CD4-positive, alpha-beta T cell treated with Interleukin-1 beta for 1 hour (primary cell): ENCODE results near the gene MMRN1.

Experiments used
- DNase-seq, 2 donors: peaks; one replicate each; pipeline ENCODE4 v3.0.0-alpha.2; 2020 to 2022

Gene MMRN1, protein sequence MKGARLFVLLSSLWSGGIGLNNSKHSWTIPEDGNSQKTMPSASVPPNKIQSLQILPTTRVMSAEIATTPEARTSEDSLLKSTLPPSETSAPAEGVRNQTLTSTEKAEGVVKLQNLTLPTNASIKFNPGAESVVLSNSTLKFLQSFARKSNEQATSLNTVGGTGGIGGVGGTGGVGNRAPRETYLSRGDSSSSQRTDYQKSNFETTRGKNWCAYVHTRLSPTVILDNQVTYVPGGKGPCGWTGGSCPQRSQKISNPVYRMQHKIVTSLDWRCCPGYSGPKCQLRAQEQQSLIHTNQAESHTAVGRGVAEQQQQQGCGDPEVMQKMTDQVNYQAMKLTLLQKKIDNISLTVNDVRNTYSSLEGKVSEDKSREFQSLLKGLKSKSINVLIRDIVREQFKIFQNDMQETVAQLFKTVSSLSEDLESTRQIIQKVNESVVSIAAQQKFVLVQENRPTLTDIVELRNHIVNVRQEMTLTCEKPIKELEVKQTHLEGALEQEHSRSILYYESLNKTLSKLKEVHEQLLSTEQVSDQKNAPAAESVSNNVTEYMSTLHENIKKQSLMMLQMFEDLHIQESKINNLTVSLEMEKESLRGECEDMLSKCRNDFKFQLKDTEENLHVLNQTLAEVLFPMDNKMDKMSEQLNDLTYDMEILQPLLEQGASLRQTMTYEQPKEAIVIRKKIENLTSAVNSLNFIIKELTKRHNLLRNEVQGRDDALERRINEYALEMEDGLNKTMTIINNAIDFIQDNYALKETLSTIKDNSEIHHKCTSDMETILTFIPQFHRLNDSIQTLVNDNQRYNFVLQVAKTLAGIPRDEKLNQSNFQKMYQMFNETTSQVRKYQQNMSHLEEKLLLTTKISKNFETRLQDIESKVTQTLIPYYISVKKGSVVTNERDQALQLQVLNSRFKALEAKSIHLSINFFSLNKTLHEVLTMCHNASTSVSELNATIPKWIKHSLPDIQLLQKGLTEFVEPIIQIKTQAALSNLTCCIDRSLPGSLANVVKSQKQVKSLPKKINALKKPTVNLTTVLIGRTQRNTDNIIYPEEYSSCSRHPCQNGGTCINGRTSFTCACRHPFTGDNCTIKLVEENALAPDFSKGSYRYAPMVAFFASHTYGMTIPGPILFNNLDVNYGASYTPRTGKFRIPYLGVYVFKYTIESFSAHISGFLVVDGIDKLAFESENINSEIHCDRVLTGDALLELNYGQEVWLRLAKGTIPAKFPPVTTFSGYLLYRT

DNA sequence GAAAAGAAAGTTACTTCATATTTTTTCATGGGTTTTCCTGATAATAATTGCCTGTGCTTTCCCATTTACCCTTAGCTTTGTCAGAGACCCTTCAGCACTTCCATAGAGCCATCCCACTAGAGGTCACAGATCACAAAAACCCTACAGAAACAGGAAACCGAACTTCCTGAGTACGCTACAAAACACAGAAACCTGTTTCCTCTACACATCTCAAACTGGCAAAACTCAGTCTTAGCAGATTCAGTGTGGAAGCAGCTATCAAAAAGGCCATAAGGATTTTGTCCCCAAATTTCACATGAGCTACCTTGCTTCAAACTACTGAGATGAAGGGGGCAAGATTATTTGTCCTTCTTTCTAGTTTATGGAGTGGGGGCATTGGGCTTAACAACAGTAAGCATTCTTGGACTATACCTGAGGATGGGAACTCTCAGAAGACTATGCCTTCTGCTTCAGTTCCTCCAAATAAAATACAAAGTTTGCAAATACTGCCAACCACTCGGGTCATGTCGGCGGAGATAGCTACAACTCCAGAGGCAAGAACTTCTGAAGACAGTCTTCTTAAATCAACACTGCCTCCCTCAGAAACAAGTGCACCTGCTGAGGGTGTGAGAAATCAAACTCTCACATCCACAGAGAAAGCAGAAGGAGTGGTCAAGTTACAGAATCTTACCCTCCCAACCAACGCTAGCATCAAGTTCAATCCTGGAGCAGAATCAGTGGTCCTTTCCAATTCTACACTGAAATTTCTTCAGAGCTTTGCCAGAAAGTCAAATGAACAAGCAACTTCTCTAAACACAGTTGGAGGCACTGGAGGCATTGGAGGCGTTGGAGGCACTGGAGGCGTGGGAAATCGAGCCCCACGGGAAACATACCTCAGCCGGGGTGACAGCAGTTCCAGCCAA lies at the start of gene MMRN1:
MMRN1 (plus strand) TSS at position 206 of the 902 bp plus-strand sequence; CDS start at position 324, 118 bp downstream.
- DNase-seq: peak in 1 of 2 donors; percentile 22

DNA sequence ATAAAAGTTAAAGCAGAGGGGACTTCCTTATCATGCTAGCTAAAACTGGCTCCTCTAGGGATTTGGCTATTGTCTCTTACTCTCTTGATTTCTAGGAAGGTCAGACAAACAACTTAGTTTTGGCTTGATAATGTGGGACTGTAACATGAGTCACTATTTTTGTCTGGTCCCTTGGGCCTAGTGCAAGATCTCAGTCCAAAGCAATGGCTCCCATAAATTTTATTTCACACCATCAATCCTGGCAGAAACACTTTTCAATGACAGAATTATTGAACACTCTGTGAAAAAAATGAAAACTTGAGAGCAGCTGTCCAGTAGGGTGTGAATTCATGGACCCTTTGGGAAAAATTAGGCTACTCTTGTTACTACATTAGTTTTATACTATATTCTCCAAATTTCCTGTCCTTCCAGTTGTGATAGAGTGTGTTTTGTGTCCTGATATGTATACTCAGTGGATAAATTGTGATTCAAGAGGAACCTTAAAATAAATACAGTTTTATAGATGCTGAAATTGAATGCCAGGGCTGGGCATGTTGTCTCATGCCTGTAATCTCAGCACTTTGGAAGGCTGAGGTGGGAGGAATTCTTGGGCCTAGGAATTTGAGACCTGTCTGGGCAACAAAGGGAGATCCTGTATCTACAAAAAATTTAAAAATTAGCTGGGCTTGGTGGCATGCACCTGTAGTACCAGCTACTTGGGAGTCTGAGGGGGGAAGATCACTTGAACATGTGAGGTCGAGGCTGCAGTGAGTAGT lies 46.9 kb upstream of the MMRN1 start:
- no peak for DNase-seq

DNA sequence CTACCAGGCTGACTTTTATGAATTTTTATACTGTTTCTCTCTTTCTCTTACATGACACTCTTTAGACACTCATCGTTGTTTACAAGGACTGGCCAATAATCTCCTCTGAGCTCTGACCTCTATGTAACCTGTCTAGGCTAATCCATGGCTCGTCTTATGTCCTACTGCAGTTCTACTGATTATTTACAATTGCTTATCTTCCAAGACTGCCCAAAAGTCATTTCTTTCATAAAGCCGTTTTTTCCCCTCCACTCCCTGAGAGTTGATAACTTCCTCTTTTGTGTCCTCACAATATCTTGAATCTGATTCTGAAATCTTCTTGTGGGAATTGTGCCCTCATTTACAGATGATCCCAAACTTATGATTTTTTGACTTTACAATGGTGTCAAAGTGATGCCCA lies 39.4 kb upstream of the MMRN1 start:
- no peak for DNase-seq

DNA sequence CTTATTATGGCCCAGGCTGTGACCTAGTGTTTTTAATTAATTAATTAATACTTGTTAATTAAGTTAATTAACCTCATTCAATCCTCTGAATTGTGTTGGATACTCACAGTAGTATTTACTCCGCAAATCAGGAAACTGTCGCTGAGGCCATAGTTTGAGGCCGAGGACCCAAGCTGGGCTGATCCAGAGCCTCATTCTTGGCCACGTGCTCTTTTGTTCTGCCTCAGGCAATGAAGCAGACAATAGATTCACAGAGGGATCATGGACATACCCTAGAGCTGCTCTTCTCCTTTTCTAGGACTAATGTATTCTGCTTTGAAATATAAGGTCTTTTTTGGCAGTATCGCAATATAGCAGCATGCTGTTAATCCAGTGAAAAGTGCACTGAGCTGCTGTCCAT lies 33.7 kb upstream of the MMRN1 start:
- no peak for DNase-seq

DNA sequence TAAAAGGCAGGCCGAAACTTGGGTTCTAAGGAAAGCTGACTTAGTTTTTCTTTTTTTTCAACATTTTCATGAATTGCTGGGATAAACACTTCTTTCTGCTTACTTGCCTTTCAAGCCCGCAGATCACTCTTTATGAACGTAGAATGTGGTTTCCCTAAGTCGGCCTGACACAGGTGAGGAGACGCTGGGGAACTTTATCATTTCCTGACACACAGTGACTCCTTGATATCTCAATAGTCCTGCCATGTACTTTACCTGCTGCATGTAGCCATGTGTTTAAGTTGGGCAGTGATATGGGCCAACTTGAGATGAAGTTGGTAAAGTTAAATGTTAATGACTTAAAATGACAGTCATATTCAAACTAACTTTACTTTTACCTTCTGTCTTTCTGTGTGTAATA lies 31.1 kb upstream of the MMRN1 start:
- no peak for DNase-seq

DNA sequence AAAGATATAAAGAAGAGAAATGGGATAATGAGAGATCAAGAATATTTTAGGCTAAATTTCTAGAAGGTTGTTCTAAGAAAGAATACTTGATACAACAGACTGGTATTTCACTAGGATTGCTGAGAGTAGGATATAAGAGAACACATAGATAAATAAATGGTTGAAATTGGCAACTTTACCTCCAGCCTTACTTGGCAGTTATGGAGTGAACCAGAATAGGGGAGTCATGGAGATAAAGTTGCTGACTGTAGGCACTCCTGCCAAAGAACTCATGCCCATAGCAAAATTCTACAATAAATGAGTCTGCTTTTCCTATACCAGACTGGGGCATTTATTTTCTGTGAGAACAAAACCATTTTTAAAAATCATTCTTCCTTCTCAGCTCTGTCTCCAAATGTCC lies 26.4 kb upstream of the MMRN1 start:
- DNase-seq: no peak

DNA sequence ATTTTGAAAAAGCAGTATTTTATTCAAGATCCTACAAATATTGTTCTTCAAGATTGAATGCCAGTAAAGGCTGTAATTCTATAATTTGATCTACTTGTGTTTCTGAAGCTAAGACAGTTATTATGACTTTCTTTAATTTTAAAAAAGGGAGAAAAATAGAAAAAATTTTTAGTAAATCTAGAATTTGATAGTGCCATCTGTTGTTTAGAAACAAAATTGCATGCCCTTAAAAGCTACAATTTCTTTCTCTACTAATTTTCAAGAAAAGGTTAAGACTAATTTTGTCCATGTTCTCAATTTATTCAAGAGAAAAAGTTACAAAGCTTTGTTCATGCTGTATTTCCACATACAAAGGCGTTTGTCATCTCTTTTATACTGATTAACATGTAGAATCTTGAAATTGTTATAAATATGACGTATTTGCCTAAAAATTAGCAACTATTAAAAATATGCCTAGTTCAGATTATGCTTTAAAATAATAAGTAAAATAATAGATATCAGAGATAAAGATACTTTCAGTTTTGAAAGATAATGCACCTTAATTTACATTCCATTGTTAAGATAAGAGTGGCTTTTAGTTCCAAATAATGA lies 25.6 kb upstream of the MMRN1 start:
- DNase-seq: no peak

DNA sequence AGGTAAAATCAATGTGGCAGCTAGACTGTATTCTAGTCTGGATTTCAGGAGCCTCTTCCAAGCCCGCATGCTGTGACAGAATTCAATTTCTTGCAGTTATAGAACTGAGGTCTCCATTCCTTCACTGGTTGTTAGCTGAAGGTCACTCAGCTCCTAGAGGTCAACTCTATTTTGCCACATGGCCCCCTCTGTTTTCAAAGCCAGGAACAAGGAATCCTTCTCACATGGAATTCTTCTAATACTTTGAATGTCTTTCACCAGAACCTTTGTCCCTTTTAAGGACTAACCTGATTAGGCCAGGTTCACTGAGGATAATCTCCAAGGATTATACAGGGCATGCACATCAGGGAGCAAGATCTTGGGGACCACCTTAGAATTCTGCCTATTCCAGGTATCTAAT lies 23.4 kb upstream of the MMRN1 start:
- DNase-seq: no peak

DNA sequence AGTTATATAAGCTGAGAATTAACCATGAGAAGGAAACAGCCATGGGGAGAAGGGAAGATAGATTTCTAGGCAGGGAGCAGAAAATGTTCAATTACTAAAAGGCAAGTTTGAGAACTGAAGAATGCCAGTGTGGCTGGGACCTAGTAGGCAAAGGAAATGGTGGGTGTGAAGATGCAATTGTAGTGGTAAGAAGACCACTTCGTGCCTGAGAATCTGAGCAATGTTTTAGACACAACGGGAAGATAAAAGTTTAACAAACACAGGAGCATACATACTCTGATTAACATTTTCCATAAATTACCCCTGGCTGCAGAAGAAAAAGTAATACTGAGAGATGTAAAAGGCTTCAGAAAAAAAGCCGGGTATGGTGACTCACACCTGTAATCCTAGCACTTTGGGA lies 18.1 kb upstream of the MMRN1 start:
- no peak for DNase-seq

DNA sequence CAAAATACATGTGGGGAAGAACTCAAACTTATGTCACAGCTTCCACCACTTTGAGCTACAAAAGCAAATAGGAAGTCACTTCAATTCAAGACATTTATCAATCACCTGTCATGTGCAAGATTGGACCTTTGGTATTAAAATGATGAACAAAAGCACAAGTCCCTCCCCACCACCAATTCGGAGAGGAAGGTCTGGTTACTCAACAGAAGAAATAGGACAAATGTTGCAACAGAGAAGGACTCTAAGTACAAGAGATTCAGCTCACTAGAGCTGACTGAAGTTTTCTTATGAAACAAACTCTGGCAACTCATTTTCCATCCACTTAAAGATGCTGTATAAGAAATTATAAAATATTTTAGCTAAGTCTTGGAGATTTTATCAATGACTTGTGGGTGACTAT lies 16.0 kb upstream of the MMRN1 start:
- no peak for DNase-seq

DNA sequence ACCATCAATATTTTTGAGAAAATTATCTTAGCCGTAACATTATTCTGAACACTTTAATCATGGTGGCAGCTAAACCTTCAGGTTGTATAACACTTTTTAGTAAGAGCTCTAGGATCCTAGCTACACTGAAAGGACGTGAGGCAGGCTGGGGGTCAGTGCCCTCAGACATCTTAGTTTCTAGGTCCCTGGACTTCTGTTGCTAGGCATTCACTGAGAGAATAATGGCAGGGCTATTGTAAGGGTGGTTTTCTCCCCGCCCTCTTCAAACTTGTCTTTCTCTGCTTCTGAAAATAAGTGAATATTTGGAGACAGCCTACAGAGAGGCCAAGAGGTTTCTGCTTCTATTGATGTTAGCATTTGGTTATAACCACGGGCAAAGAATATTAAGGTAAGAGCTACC lies 15.4 kb upstream of the MMRN1 start:
- DNase-seq: no peak

DNA sequence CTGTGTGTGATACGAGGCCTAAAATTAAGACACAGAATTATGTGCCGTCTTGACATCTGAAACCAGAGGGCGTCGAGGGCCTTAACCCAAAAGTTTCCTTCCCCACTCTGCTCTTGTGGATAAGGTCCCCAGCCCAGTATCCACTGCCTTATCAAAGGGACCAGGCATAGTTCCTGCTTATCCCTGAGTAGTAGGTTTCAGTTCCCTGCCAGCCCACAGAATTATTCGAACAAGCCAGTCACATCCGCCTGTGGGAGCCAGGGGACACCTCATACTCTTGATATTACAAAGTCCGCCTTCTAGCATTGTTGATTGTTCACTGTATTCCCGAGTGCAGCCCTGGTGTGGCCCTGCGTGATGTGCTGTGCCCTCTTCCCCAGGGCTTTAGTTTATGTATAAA lies 5.4 kb upstream of the MMRN1 start:
- DNase-seq: peak; percentile 1 to 6

DNA sequence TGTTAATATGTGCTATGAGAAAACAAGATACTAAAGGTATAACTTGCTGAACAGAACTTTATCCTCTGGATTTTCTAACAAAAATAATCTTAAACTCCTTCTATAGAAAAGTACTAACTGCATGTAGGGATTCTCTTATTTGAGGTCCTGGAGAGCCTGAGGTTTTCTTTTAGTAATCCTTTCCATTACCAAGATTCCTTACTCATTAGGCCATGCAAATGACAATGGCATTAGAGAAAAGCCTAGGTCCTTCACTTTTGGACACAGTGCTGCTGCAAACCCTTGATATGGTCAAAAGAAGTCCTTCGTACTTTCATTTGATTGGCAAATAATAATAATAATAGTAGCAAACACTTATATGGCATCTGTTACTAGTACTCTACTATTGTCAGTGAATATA lies 3.2 kb downstream of the MMRN1 start:
- DNase-seq: no peak

DNA sequence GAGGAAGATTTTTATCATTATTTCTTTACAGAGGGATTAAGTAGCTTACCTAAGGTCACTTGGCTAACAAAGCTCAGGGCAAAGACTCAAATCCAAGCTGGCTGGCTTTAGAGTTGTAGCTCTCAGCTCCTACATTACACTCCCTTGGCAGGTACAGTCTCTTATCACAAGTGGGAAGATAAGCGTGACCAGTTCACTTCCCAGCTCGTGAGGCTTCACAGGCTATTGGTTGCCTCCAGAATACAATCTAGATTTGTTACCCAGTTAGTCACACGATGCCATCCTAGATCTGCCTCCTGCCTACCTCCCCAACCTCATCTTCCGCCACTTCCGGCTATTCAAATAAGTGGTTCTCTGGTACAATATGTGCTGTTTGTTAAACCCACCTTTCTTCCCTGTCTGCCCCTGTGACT lies 3.7 kb downstream of the MMRN1 start:
- DNase-seq: no peak

DNA sequence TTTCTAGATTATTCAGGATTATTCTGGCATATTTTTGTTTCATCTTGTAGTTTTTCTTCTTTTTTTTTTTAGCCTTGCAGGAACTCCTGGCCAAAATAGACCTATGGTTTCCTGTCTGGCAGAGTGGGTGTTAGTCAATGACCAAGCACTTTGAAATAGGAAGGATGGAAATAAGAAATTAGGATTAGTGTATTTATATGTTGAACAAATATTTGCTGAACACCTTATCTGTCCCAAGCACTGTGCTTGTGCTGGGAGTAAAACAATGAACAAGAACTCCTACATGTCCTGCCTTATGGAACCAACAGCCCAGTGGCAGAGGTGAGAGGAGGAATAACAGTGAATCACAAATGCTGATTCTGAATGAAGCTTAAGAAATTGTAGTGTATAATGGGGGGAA lies 4.5 kb downstream of the MMRN1 start:
- no peak for DNase-seq

DNA sequence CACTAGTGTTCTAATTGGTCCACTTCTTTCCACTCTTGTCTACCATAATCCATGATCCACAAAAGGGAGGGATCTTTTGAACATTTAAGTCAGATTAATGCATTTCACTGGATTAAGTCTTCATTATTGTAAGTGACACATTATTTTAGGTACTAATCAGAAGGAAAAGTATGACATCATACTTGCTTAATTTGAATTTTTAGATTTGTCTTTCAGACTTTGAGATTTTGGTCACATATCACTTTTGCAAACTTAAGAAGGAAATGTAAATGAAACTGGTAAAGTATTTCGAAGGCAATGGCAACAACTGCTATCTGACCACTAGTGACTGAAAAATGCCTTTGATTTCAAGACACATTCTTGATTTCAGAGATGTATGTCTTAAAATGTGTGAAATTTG lies 5.2 kb downstream of the MMRN1 start:
- no peak for DNase-seq

DNA sequence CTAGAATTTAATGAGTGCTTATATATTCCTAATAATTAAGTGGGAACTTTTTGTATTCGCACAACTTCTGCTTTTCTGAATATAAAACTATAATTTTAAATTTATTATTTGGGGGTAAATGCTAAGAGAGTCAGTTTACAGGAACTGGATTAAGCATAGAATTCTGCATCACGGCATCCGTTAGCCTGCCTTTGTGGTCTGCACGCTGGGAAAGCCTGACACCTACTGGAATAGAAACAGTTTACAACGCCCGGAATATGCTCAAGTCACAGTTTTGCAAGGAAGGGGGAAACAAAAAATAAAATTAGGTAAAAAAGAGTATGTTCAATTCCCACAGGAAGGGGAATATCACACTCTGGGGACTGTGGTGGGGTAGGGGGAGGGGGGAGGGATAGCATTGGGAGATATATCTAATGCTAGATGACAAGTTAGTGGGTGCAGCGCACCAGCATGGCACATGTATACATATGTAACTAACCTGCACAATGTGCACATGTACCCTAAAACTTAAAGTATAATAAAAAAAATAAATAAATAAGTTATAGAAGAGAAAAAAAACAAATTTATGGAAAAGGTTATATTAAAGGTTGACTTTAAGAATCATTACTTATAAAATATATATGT lies 7.3 kb downstream of the MMRN1 start:
- DNase-seq: peak; percentile 47 to 64

DNA sequence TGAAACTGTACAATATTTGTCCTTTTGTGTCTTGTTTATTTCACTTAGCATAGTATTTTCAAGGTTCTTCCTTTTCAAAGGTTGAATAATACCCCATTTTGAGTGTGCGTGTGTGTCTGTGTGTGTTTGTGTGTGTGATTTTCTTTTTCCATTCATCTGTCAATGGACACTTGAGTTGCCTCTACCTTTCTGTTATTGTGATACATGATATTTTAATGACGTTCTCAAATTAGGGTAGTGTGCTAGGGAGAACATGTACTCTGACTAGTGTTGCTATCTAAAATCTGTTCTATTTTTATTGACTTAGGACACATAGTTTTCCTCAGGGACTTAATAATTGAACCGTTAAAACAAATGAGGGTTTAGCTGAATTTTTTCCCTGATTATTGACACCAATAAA lies 9.9 kb downstream of the MMRN1 start:
- DNase-seq: no peak

DNA sequence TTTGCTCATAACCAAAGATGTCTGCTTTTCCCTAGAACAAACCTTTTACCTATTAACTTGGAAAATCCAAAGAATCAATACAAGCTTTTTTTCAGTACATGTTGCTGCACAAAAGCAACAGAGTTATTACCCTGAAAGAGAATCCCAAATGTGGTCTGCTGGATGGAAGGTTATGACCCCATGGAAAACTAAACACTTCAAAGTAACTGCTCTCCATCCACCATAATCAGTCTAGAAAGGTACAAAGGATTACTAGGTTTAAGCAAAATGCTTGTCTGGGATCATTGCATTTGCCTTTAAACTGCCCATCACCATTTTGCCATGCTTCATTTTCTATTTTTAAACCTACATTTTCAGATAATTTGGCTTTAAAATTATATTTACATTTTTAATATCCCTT lies 11.7 kb downstream of the MMRN1 start:
- no peak for DNase-seq

DNA sequence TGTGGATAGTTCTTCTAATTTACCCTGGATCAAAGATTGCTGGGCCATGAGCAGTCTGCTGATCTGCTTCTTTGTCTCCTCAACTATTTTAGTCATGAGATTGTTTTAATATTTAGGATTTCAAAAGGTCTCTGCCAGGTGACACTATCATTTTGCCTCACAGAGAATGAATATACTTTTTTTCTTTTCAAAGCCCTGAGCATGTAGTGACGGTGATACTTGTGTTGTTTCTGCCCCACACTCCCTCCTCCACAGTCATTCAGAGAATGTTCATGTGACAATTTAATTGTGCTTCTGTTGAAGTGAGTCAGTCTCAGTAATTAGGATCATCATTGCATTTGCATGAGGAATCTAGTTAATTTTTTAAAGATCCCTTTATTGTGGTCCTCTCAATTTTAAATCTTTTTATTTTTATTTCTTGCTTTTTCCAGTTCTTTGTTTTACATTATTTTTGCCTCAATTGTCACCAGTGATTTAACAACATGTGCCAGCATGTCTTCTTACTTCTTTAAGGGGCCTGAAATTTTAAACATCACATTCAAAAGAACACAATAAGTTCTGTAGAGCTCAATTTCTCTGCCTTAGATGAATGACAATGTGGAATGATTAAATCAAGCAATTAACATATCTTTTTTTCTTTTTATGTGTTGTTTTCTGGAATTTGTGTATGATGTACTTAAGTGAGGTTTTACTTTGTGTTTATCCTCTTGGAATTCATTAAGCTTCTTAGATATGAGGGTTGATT lies 12.3 kb downstream of the MMRN1 start:
- DNase-seq: no peak
